Measurements from ENCODE around the gene TMEM132E.

TMEM132E gene

DNA sequence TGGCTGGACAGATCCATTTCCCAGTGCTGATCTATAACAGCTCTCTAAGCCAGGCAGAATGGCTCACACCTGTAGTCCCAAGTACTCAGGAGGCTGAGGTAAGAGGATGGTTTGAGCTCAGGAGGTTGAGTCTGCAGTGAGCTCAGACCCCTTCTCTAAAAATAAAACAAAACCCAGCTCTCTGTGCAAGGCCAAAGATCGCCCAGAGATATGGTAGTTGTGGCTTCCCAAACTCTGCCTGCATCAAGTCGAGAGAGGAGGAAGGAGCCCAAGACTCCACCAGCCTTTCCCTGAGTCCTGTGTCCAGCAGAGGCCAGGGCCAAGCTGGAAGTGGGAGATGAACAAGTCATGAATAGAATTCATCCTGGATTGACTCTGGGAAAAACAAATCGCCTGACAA is 88.8 kb downstream of the TMEM132E start:
- no peak for DNase-seq

DNA sequence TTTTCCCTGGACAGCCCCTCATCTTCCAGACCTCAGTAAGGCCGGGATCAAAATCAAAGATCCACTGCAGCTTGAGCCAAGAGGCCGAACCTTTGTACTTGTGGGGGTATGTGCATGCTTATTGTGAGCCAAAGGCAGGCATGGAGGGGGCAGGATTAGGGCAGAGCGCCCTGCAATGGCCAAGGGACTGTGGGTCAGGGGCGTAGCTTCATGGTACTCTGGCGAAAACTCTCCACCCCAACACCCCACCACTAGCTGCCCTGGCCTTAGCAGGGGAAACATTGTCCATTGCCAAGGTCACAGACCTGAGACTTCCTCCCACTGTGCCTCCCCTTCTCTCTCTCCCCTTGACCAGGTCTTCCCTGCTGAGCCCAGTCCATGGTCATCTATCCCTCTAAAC is 90.1 kb downstream of the TMEM132E start:
- no peak for DNase-seq

DNA sequence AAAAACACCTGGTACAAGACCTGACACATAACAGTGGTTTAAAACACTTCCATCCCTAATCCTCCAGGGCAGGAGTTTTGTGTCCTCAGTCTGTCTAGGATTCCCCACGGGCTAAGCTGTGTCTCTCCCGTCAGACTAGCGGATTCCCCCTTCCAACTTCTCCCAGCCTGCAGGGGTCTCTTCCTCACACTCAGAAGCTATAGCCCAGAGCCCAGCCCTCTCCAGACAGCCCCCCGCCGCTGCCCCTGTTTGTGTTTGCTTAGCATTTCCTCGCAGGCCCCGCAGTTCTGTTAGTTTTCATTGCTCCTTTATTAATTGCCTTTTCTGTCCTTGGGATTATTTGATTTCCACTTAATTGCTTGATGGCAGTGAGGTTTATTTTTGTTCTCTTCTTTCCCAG is 91.2 kb downstream of the TMEM132E start:
- no peak for DNase-seq

DNA sequence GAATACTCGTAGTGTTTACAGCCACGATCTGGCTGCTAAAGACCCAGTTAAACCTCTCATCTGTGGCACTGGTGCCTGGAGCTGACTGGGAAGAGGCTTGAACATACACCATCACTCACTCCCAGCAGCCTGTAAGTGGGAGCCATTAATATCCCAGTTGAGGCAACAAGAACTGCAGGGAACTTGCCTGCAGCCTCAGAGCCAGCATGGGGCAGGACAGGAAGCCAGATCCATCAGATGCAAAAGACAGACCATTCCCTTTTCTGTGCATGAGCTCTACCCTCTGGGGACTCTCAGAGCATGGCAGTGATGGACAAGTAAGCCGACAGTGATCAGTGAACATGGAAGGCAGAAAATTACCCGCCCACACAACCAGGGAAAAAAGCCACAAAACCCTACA is 91.8 kb downstream of the TMEM132E start:
- no peak for DNase-seq

DNA sequence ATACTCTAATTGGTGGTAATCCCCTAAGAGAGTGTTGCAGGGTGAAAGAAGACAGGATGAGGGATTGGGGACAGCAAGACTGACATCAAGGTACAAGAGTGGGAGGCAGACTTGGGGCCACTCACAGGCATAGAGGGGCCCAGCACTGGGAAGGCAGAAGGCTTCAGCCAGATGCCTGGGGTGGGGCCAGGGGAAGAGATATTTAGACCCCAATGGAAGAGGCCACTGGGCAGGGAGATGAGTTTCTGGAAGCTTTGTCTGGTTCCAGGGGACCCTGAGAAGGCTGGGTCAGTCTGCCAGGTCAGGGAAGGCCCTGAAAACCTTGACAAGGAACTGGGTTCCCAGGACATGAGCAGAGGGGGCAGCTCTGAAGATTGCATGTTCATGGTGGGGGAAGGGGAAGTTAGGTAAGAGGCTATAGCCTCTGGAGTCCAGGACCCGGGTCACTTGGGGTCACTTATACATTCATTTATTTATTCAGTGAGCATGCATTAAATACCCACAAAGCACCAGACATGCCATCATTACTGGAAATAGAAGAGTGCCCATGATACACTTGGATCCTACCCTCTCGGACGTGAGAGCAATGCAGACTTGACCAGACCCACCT is 92.9 kb downstream of the TMEM132E start:
- no peak for DNase-seq

DNA sequence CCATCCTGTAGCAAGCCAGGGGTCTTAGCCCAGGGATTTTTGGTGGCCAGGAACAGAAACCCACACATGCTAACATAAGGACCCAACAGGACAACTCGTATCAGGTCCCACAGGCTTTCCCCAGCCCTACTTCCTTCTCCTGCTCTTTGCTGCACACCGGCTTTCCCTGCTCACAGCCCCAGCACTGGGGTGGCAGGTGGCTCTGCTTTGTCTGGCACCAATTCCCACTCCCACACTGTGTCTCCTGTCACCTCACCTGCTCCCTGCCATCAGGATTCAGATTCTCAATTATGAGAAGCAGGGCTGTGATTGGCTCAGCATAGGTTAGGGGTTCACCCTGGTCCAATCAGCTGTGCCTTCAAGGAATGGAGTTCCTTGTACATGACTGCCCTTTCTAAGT is 94.1 kb downstream of the TMEM132E start:
- DNase-seq: no peak

DNA sequence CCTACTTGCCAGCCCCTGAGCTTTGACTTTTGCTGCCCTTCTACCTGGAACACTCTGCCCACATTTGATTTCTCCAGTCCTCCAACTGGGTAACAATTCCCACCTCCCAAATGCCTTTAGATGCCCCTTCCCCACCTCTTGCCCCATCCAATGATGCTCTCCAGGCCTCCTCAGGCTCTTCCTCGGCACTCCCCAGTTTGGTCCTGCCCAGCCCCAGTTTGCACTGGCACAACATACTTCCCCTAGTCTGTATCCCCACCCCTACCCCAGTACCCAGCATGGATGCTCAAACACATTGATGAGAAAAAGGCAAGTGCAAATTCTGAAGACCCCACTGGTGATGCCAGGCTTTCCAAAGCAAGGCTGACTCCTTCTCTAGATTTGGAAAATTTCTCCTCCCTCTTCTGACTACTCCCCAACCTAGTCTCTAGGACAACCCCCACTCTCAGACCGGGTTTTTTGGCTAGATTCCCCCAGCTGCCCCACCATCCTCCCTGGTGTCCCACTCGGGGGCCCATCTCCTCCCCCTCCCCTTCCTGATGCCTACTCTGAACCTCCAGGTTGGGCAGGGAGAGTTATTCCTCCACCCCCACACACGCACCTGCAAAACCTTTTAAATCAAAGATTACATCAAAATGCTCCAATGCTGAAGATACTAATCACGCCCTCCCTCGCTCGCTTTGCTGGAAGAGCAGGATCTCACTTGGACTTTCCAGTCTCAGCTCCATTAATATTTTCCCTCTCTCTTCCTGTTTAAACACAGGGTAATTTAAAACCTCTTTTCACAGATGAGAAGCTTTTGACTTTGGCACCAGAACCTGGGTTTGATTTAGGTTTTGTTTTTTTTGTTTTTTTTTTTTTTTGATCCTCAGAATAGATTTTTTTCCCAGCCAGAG is 94.9 kb downstream of the TMEM132E start:
- DNase-seq: no peak

DNA sequence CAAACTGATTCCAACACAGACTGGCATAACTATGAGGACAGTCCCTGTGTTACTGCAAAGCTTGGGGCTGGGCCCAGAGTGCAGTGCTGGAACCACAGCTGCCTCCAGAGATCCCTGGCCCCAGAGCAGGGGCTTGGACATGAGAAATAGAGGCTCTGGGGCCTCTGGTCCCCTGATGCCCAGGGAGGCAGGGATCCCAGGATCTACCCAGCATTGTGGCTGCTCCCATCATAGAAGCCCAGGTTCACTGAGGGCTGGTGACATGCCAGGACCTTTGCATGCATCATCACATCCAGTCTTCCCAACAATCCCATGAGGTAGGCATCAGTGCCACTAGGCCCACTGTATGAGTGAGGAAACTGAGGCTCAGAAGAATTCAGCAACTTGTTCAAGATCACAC is 95.8 kb downstream of the TMEM132E start:
- DNase-seq: no peak

DNA sequence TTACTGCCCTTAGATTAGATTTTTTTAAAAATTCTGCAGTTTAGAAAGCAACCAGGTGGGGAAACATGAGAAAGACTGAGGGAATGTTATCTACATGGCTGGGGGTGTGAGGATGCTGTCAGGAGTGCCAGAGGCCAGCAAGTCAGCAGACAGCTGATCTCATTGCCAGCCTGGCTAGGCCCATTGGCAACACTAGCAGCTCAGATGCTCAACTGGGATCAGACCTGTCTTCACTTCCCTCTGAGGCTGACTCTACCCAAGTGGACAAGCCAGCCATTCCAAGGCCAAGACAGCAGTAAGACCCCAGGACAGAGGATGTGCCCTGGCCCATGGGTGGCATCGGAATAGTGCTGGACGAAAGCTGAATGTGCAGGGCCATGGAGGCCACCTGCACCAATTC is 96.2 kb downstream of the TMEM132E start:
- DNase-seq: no peak

DNA sequence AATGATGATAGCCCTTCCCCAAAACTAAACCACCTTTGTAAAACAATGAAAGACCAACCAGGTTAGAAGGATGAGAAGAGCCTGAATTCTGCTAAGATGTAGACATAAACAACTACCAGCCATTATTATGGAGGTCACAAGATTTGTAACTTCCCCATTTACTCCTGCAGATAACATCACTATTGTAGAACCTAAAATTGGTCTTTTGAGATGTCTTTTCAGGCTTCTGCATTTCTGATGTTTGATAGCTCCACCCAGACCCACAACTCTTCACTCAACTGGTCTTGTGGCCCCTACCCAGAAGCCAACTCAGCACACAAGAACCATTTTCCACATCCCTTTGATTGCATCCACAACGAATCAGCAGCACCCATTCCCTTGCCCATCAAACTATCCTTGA is 100.8 kb downstream of the TMEM132E start:
- DNase-seq: no peak

DNA sequence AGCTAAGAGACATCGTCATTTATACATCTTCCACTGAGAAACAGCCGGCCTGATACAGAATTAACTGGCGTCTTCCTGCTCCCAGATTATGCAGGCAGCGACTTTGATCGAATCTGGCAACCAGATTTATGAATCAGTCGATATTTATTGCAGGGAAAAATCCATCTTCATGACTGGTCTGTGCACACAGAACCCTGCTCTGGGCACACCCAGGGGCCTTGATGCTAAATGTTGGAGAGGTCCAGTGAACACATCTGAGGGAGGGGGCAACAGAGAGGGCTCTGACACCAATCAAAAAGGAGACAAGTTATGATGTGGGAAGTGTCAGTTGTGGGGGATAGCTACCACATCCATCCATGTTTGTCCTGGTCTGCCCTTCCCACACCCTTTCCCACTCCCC is 102.9 kb downstream of the TMEM132E start:
- no peak for DNase-seq

DNA sequence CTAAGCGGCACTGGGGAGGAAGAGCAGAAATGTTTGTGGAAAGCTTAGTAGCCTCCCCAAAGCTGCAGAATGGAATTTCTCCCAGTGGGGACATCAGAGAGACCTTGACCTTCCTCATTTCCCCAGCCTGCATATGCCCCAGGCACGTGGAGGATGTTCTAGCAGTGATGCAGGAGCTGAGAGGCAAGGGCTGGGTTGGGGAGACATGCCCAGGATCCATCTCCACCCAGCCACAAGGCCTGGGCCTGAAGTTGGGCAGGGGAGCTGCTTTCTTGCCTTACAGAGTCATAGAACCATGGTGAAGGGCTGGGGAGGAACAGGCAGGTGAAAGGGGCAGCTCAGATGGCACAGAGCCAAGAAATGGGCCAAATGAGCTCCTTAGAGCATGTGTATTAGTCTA is 104.0 kb downstream of the TMEM132E start:
- no peak for DNase-seq

Data from NCI-H187 treated with DMSO at 0.1 percent for 48 hours (cell line).